HepG2 (cell line): ENCODE results near the gene SERPINB6.
"Not testable (repeated sequence)": the region's sequence is repeated elsewhere in the genome, so short reads cannot be mapped to it uniquely, and the experiment has no call there.

ENCODE experiments used
- CREB1 ChIP-seq, 2 experiments: fragments of 450-650 bp in 1 of 2; IDR thresholded peaks; 2 replicates each; pipeline ENCODE4 v1.6.1; 2016 to 2017; ENCODE audit warnings: control low read depth in 1 of 2, mild to moderate bottlenecking in 1 of 2, missing compliant biosample characterization in 1 of 2, missing genetic modification characterization in 1 of 2
- JUN ChIP-seq: sonication (generic); formaldehyde crosslinking; IDR thresholded peaks from 2 replicates; pipeline ENCODE4 v1.4.0; 2020; ENCODE audit warnings: mild to moderate bottlenecking, missing genetic modification reagents
- MYNN ChIP-seq: sonication (generic); formaldehyde crosslinking; IDR thresholded peaks from 2 replicates; pipeline ENCODE4 v1.4.0; 2020; ENCODE audit warnings: mild to moderate bottlenecking, low read depth, missing genetic modification reagents
- TRIM24 ChIP-seq: sonication (generic); formaldehyde crosslinking; IDR thresholded peaks from 2 replicates; pipeline ENCODE4 v1.8.0; 2022; ENCODE audit warnings: mild to moderate bottlenecking, missing genetic modification reagents
- ZNF549 ChIP-seq: sonication (generic); formaldehyde crosslinking; IDR thresholded peaks from 2 replicates; pipeline ENCODE4 v1.5.0; 2020; ENCODE audit warnings: missing genetic modification reagents
- ZNF850 ChIP-seq: sonication (generic); formaldehyde crosslinking; conservative IDR thresholded peaks from 2 replicates; pipeline ENCODE4 v1.9.0; 2021; ENCODE audit warnings: mild to moderate bottlenecking, missing genetic modification reagents
- TF ChIP-seq, protein P1 (sequence below): fragments of 450-650 bp; IDR thresholded peaks from 2 replicates; pipeline ENCODE4 v1.6.1; 2017; ENCODE audit warnings: mild to moderate bottlenecking
- TF ChIP-seq, protein P2 (sequence below): sonication (generic); formaldehyde crosslinking; IDR thresholded peaks from 2 replicates; pipeline ENCODE4 v1.4.0; 2020; ENCODE audit warnings: mild to moderate bottlenecking, missing genetic modification reagents

DNA sequence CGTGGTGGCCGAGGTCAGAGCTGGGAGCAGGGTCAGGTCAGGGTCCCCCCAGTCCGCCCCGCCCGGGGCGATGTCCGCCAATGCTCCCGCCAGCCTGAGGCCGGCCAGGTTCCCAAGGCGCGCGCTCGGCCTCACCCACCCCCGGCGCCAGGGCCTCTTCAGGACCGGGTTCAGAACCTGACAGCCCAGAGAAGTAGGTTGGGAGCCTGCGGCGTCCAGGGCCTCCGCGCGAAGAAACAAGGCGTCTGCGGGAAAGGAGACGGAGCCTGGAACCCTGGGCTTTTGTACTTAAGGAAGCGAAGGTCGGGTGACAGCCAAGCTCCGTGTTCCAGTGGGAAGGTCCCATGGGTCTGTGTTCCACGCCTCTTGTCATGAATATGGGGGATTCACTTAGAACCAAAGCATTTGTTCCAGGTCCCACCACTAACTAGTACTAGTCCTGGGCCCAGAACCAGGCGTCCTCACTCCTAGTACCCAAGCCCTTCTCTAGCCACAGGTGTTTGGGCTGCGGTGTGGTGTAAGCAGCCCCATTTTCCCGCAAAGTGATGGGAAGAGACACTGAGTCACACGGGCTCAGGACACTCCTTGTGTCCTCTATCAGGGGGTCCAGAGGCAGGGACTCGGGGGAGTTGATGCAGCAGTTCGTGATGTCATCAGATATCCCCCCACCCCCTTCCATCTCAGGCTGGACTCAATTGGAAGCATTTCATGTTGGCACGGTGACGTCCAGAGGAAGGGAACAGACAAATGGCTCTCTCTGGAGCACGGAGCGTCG, 67.8 kb downstream of the SERPINB6 start:
- TF ChIP-seq JUN (CRISPR knock-in tag); ZNF549; CREB1 (IDR thresholded peaks at IDR 0.05); CREB1 (CRISPR knock-in tag; IDR thresholded peaks at IDR 0.05); ZNF850; TRIM24; MYNN: not testable (repeated sequence)
- TF ChIP-seq, protein P1, sequence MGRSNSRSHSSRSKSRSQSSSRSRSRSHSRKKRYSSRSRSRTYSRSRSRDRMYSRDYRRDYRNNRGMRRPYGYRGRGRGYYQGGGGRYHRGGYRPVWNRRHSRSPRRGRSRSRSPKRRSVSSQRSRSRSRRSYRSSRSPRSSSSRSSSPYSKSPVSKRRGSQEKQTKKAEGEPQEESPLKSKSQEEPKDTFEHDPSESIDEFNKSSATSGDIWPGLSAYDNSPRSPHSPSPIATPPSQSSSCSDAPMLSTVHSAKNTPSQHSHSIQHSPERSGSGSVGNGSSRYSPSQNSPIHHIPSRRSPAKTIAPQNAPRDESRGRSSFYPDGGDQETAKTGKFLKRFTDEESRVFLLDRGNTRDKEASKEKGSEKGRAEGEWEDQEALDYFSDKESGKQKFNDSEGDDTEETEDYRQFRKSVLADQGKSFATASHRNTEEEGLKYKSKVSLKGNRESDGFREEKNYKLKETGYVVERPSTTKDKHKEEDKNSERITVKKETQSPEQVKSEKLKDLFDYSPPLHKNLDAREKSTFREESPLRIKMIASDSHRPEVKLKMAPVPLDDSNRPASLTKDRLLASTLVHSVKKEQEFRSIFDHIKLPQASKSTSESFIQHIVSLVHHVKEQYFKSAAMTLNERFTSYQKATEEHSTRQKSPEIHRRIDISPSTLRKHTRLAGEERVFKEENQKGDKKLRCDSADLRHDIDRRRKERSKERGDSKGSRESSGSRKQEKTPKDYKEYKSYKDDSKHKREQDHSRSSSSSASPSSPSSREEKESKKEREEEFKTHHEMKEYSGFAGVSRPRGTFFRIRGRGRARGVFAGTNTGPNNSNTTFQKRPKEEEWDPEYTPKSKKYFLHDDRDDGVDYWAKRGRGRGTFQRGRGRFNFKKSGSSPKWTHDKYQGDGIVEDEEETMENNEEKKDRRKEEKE = not testable (repeated sequence)
- TF ChIP-seq, protein P2, sequence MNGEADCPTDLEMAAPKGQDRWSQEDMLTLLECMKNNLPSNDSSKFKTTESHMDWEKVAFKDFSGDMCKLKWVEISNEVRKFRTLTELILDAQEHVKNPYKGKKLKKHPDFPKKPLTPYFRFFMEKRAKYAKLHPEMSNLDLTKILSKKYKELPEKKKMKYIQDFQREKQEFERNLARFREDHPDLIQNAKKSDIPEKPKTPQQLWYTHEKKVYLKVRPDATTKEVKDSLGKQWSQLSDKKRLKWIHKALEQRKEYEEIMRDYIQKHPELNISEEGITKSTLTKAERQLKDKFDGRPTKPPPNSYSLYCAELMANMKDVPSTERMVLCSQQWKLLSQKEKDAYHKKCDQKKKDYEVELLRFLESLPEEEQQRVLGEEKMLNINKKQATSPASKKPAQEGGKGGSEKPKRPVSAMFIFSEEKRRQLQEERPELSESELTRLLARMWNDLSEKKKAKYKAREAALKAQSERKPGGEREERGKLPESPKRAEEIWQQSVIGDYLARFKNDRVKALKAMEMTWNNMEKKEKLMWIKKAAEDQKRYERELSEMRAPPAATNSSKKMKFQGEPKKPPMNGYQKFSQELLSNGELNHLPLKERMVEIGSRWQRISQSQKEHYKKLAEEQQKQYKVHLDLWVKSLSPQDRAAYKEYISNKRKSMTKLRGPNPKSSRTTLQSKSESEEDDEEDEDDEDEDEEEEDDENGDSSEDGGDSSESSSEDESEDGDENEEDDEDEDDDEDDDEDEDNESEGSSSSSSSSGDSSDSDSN (CRISPR knock-in tag) = not testable (repeated sequence)
